Skeletal muscle satellite cell (primary cell): Measurements from ENCODE around the gene MAPT.
A peak's percentile ranks its signal among the peaks of the same experiment; 100 is the strongest.
"Not testable (repeated sequence)": the region's sequence is repeated elsewhere in the genome, so short reads cannot be mapped to it uniquely, and the experiment has no call there.

Source experiments
- H3K27me3 ChIP-seq: 2 replicates; pipeline ENCODE4 v1.7.0; 2013; ENCODE audit warnings: low read length; ENCODE audit not compliant: control insufficient read depth, insufficient read depth
- H3K36me3 ChIP-seq: 2 replicates; pipeline ENCODE4 v1.7.0; 2013; ENCODE audit warnings: mild to moderate bottlenecking, control low read depth, low read length; ENCODE audit not compliant: insufficient read depth
- H3K4me1 ChIP-seq: 2 replicates; pipeline ENCODE4 v1.7.0; 2013; ENCODE audit warnings: low read length; ENCODE audit not compliant: control insufficient read depth, insufficient read depth
- H3K4me2 ChIP-seq: 2 replicates; pipeline ENCODE4 v1.7.0; 2013; ENCODE audit warnings: mild to moderate bottlenecking, low read length
- H3K4me3 ChIP-seq: 2 replicates; pipeline ENCODE4 v1.7.0; 2013; ENCODE audit warnings: low read length
- H3K9ac ChIP-seq: 2 replicates; pipeline ENCODE4 v1.7.0; 2013; ENCODE audit warnings: mild to moderate bottlenecking, low read depth, low read length, moderate library complexity
- H3K9me3 ChIP-seq: replicated peaks from 2 replicates; pipeline ENCODE4 v1.7.0; 2013; ENCODE audit warnings: mild to moderate bottlenecking, control low read depth, low read length

The MAPT gene

GRCh38 chr17:46008591-46008990 is 114.2 kb downstream of the MAPT start:
- no peak overlapping the region for H3K4me3 ChIP-seq
- no peaks in the 10 kb centered on the region for H3K9me3 ChIP-seq
- no peaks in the 10 kb centered on the region for H3K27me3 ChIP-seq
- no peak overlapping the region for H3K4me2 ChIP-seq
- peaks cover 10% of the 10 kb centered on the region for H3K4me1 ChIP-seq
- H3K9ac ChIP-seq: no peak overlapping the region
- no peaks in the 10 kb centered on the region for H3K36me3 ChIP-seq

- Histone ChIP-seq H3K9me3 (no peaks in the 10 kb centered on the region), H3K9ac (no peak overlapping the region), H3K4me1 (peaks cover 18% of the 10 kb centered on the region), H3K4me2 (peak overlapping the region; percentile 68), H3K36me3 (no peaks in the 10 kb centered on the region), H3K4me3 (peak overlapping the region; percentile 15), H3K27me3 (no peaks in the 10 kb centered on the region)
Observed at GRCh38 chr17:46009681-46010596, 115.6 kb downstream of the MAPT start.

GRCh38 chr17:46010597-46011186 is 116.3 kb downstream of the MAPT start:
- Histone ChIP-seq H3K9ac (no peak overlapping the region), H3K36me3 (no peaks in the 10 kb centered on the region), H3K4me3 (no peak overlapping the region), H3K4me2 (peak overlapping the region; percentile 68), H3K9me3 (no peaks in the 10 kb centered on the region), H3K27me3 (no peaks in the 10 kb centered on the region), H3K4me1 (peaks cover 18% of the 10 kb centered on the region)

- Histone ChIP-seq H3K9me3 (no peaks in the 10 kb centered on the region), H3K36me3 (no peaks in the 10 kb centered on the region), H3K4me3 (no peak overlapping the region), H3K4me1 (peaks cover 18% of the 10 kb centered on the region), H3K27me3 (no peaks in the 10 kb centered on the region), H3K9ac (no peak overlapping the region), H3K4me2 (no peak overlapping the region)
Observed at GRCh38 chr17:46011711-46012505, 117.6 kb downstream of the MAPT start.

- H3K4me3 ChIP-seq: no peak overlapping the region
- H3K4me1 ChIP-seq: peaks cover 18% of the 10 kb centered on the region
- no peaks in the 10 kb centered on the region for H3K27me3 ChIP-seq
- no peak overlapping the region for H3K9ac ChIP-seq
- no peaks in the 10 kb centered on the region for H3K9me3 ChIP-seq
- H3K4me2 ChIP-seq: no peak overlapping the region
- H3K36me3 ChIP-seq: no peaks in the 10 kb centered on the region
Observed at GRCh38 chr17:46012506-46013079, 118.2 kb downstream of the MAPT start.

GRCh38 chr17:46013127-46013501 is 118.8 kb downstream of the MAPT start:
- H3K9me3 ChIP-seq: no peaks in the 10 kb centered on the region
- H3K4me2 ChIP-seq: no peak overlapping the region
- peaks cover 18% of the 10 kb centered on the region for H3K4me1 ChIP-seq
- no peaks in the 10 kb centered on the region for H3K36me3 ChIP-seq
- H3K4me3 ChIP-seq: no peak overlapping the region
- no peak overlapping the region for H3K9ac ChIP-seq
- H3K27me3 ChIP-seq: no peaks in the 10 kb centered on the region

GRCh38 chr17:46013502-46014165 is 119.3 kb downstream of the MAPT start:
- Histone ChIP-seq H3K9ac (no peak overlapping the region), H3K27me3 (no peaks in the 10 kb centered on the region), H3K9me3 (no peaks in the 10 kb centered on the region)

GRCh38 chr17:46019408-46019925 is 125.1 kb downstream of the MAPT start:
- not testable (repeated sequence) for H3K27me3 ChIP-seq, H3K4me1 ChIP-seq, H3K9me3 ChIP-seq, H3K9ac ChIP-seq, H3K36me3 ChIP-seq, H3K4me3 ChIP-seq, H3K4me2 ChIP-seq

More at GRCh38 chr17:46013502-46014165, 119.3 kb downstream of the MAPT start:
- Histone ChIP-seq H3K4me3 (no peak overlapping the region), H3K4me1 (peaks cover 18% of the 10 kb centered on the region), H3K36me3 (no peaks in the 10 kb centered on the region), H3K4me2 (no peak overlapping the region)

- Histone ChIP-seq H3K27me3 (no peaks in the 10 kb centered on the region), H3K4me2 (no peak overlapping the region), H3K9ac (no peak overlapping the region), H3K4me1 (no peaks in the 10 kb centered on the region), H3K9me3 (no peaks in the 10 kb centered on the region), H3K4me3 (no peak overlapping the region), H3K36me3 (peaks cover 7% of the 10 kb centered on the region)
Observed at GRCh38 chr17:46020023-46020761, 125.8 kb downstream of the MAPT start.

GRCh38 chr17:46020998-46021397 is 126.6 kb downstream of the MAPT start:
- Histone ChIP-seq H3K9ac (no peak overlapping the region), H3K9me3 (no peaks in the 10 kb centered on the region), H3K4me2 (no peak overlapping the region), H3K4me1 (no peaks in the 10 kb centered on the region), H3K4me3 (no peak overlapping the region), H3K27me3 (no peaks in the 10 kb centered on the region), H3K36me3 (peaks cover 11% of the 10 kb centered on the region)
